Measurements from ENCODE around the gene MNAT1. TPM values are rescaled to one million over a fixed set of nuclear protein-coding genes. Genes with fewer than 3 reads are reported as not detected.

The MNAT1 gene
- total and polyA plus RNA-seq, 10 donors, result 11.9 to 34.3 (median 22.0) TPM

GRCh38 chr14:60735416-60735815 is 855 bp downstream of the MNAT1 start:
- H3K4me3 ChIP-seq, result peak overlapping the region; percentile 54 to 89 (median 72)
- H3K27me3 ChIP-seq (replicated peaks in 1 of 7), result peaks cover 0 to 23% (median 0%) of the 10 kb centered on the region in 7 donors
- peaks cover 16 to 35% (median 25%) of the 10 kb centered on the region in 6 donors for H3K4me1 ChIP-seq
- TF ChIP-seq CTCF (IDR thresholded peaks at IDR 0.05 in 8 of 11, conservative IDR thresholded peaks at IDR 0.05 in 3 of 11), result no peak
- no peak for TF ChIP-seq POLR2A (IDR thresholded peaks at IDR 0.05)
- TF ChIP-seq POLR2AphosphoS5 (IDR thresholded peaks at IDR 0.05), result no peak
- H3K36me3 ChIP-seq, result no peaks in the 10 kb centered on the region
- DNase-seq, result no peak
- H3K27ac ChIP-seq, result peak overlapping the region in 2 of 8 donors; percentile 72 to 79
- H3K9me3 ChIP-seq, result peaks cover 0 to 7% (median 0%) of the 10 kb centered on the region in 8 donors
- intact Hi-C loops (cut with DNase I; ENCODE audit: low total_unique reads), result no loop called here
- 22 to 34% (median 28%) methylated on average over 5 of the region's 5 CpGs for WGBS, 5 donors

GRCh38 chr14:60736494-60736893 is 1.9 kb downstream of the MNAT1 start:
- intact Hi-C loops (cut with DNase I; ENCODE audit: low total_unique reads), result no loop called here
- TF ChIP-seq POLR2A (IDR thresholded peaks at IDR 0.05) (no peak), POLR2AphosphoS5 (IDR thresholded peaks at IDR 0.05) (no peak), CTCF (IDR thresholded peaks at IDR 0.05 in 8 of 11, conservative IDR thresholded peaks at IDR 0.05 in 3 of 11) (no peak)
- no peak overlapping the region for H3K27ac ChIP-seq
- no peak overlapping the region for H3K4me3 ChIP-seq
- no peaks in the 10 kb centered on the region for H3K36me3 ChIP-seq
- H3K9me3 ChIP-seq, result peaks cover 0 to 1% (median 0%) of the 10 kb centered on the region in 8 donors
- DNase-seq, result no peak
- 66 to 84% (median 73%) methylated on average over 4 of the region's 4 CpGs for WGBS, 5 donors
- H3K27me3 ChIP-seq (replicated peaks in 1 of 7), result peaks cover 0 to 19% (median 0%) of the 10 kb centered on the region in 7 donors
- peaks cover 16 to 35% (median 25%) of the 10 kb centered on the region in 6 donors for H3K4me1 ChIP-seq

- intact Hi-C loops (cut with DNase I; ENCODE audit: low total_unique reads), result no loop called here
- H3K27ac ChIP-seq, result no peak overlapping the region
Measured at GRCh38 chr14:60738843-60739508, 4.4 kb downstream of the MNAT1 start.

More at GRCh38 chr14:60738843-60739508, 4.4 kb downstream of the MNAT1 start:
- peaks cover 7 to 17% (median 14%) of the 10 kb centered on the region in 8 donors for H3K9me3 ChIP-seq
- H3K4me3 ChIP-seq, result no peak overlapping the region
- no peak for DNase-seq
- peaks cover 16 to 35% (median 25%) of the 10 kb centered on the region in 6 donors for H3K4me1 ChIP-seq
- peaks cover 0 to 4% (median 0%) of the 10 kb centered on the region in 7 donors for H3K27me3 ChIP-seq (replicated peaks in 1 of 7)
- peaks cover 0 to 4% (median 0%) of the 10 kb centered on the region in 6 donors for H3K36me3 ChIP-seq
- WGBS, 5 donors, result 89 to 95% (median 90%) methylated on average over 4 of the region's 4 CpGs
- TF ChIP-seq POLR2AphosphoS5 (IDR thresholded peaks at IDR 0.05) (no peak), POLR2A (IDR thresholded peaks at IDR 0.05) (no peak), CTCF (IDR thresholded peaks at IDR 0.05 in 8 of 11, conservative IDR thresholded peaks at IDR 0.05 in 3 of 11) (no peak)

All from spleen (tissue), 11 donors.